Activated CD8-positive, alpha-beta T cell treated with anti-CD3 and anti-CD28 coated beads for 36 hours (primary cell): Measurements from ENCODE around the gene CADPS. TPM values are rescaled to one million over a fixed set of nuclear protein-coding genes. Genes with fewer than 3 reads are reported as not detected.

Experiments
- ATAC-seq: fragments of 200-7000 bp; cut with Tn5 transposase; one replicate; pipeline ENCODE4 v1.10.0; 2021; ENCODE audit warnings: mild to moderate bottlenecking, moderate library complexity
- CTCF ChIA-PET: fragments of 350-600 bp; sonication (Branson Sonifier 250); formaldehyde crosslinking; loops from one replicate; lab custom pipeline; 2021; ENCODE audit warnings: antibody characterized with exemption; lab: Charles Lee
- POLR2A ChIA-PET: fragments of 350-600 bp; sonication (Branson Sonifier 250); formaldehyde crosslinking; loops from one replicate; lab custom pipeline; 2021; ENCODE audit warnings: antibody characterized with exemption; lab: Charles Lee
- DNase-seq: peaks from one replicate; pipeline ENCODE4 v3.0.0-alpha.2; 2020
- H3K27ac Mint-ChIP-seq: one replicate; pipeline ENCODE4 v1.8.0; 2021; ENCODE audit warnings: mild to moderate bottlenecking, mixed read lengths
- H3K27me3 Mint-ChIP-seq: one replicate; pipeline ENCODE4 v1.8.0; 2021; ENCODE audit warnings: mixed read lengths
- H3K36me3 Mint-ChIP-seq: one replicate; pipeline ENCODE4 v1.8.0; 2021; ENCODE audit warnings: low read depth, mixed read lengths
- H3K4me1 Mint-ChIP-seq: one replicate; pipeline ENCODE4 v1.8.0; 2021; ENCODE audit warnings: low read depth, mixed read lengths
- H3K4me3 Mint-ChIP-seq: one replicate; pipeline ENCODE4 v1.8.0; 2021; ENCODE audit warnings: mild to moderate bottlenecking, moderate library complexity, mixed read lengths
- H3K9me3 Mint-ChIP-seq: one replicate; pipeline ENCODE4 v1.8.0; 2021; ENCODE audit warnings: mixed read lengths
- intact Hi-C: fragments of 100-400 bp; cut with micrococcal nuclease; formaldehyde crosslinking; loops from one replicate; pipeline ENCODE4 v1.10.0; 2022
- total RNA-seq, 2 experiments: library from RNA; stranded (reverse); gene quantifications; one replicate each; pipeline ENCODE4 v1.2.3, GENCODE V29; 2021
- TF ChIP-seq, protein P1 (sequence below): fragments of 200-600 bp; IDR thresholded peaks from one replicate; pipeline ENCODE4 v1.8.0; 2022; ENCODE audit warnings: antibody characterized with exemption, mild to moderate bottlenecking

Gene CADPS
- total RNA-seq, 2 experiments from 2014 or later, result not detected

DNA sequence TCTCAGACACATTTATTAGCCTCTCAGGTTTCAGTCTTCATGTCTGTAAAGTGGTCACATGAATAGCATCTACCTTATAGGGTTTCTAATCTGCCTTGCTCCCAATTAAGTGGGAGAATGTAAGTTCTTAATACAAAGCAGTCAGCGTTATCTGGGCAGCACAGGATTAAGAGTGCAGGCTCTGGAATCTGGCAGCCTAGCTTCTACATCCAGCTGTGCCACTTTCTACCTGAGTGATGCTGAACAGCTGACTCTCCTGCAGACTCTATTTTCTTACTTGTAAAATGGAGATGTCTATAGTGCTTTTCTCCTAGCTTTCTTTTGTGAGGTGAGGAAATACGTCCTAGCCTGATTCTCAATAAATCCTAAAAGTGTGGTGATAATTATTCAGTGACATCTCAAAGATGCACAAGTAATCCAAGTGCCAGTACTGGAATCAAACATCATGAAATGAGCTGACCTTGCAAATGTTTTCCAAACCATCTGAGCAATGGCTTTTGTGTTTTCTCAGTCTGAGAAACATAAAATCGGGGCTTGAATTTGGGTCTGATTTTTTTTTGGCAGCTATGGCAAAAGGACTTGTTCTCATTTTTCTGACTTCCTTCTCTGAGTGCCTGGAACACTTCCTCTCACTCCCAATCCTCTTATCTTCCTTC is 269.7 kb downstream of the CADPS start:
- DNase-seq (no peak), ATAC-seq (no peak)
- H3K9me3 Mint-ChIP-seq, result no peaks in the 10 kb centered on the region
- ChIA-PET POLR2A (no interaction called here), CTCF (interaction anchor here (0.9 kb wide), 1 partner anchor 14 kb away, joined by 3 read pairs; no protein-coding TSS in a partner anchor)
- intact Hi-C loops, result no loop called here
- no peaks in the 10 kb centered on the region for H3K36me3 Mint-ChIP-seq
- H3K4me1 Mint-ChIP-seq, result no peaks in the 10 kb centered on the region
- H3K27me3 Mint-ChIP-seq, result no peaks in the 10 kb centered on the region
- no peak overlapping the region for H3K4me3 Mint-ChIP-seq
- no peak overlapping the region for H3K27ac Mint-ChIP-seq
- TF ChIP-seq, protein P1, sequence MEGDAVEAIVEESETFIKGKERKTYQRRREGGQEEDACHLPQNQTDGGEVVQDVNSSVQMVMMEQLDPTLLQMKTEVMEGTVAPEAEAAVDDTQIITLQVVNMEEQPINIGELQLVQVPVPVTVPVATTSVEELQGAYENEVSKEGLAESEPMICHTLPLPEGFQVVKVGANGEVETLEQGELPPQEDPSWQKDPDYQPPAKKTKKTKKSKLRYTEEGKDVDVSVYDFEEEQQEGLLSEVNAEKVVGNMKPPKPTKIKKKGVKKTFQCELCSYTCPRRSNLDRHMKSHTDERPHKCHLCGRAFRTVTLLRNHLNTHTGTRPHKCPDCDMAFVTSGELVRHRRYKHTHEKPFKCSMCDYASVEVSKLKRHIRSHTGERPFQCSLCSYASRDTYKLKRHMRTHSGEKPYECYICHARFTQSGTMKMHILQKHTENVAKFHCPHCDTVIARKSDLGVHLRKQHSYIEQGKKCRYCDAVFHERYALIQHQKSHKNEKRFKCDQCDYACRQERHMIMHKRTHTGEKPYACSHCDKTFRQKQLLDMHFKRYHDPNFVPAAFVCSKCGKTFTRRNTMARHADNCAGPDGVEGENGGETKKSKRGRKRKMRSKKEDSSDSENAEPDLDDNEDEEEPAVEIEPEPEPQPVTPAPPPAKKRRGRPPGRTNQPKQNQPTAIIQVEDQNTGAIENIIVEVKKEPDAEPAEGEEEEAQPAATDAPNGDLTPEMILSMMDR, result no peak

- ChIA-PET CTCF (interaction anchor here (0.9 to 1.0 kb wide), 3 partner anchors 13 to 327 kb away, joined by 3 read pairs; no protein-coding TSS in a partner anchor), POLR2A (no interaction called here)
- Mint-ChIP-seq H3K9me3 (no peaks in the 10 kb centered on the region), H3K4me1 (no peaks in the 10 kb centered on the region), H3K27ac (no peak overlapping the region), H3K36me3 (no peaks in the 10 kb centered on the region), H3K4me3 (no peak overlapping the region), H3K27me3 (no peaks in the 10 kb centered on the region)
- DNase-seq (no peak), ATAC-seq (no peak)
- intact Hi-C loops, result no loop called here
- TF ChIP-seq, protein P1, result no peak
These were observed 270.4 kb downstream of the CADPS start for GRCh38 chr3:62604751-62605351.

- Mint-ChIP-seq H3K9me3 (no peaks in the 10 kb centered on the region), H3K4me3 (no peak overlapping the region), H3K27me3 (no peaks in the 10 kb centered on the region), H3K36me3 (no peaks in the 10 kb centered on the region), H3K27ac (no peak overlapping the region), H3K4me1 (no peaks in the 10 kb centered on the region)
- CTCF ChIA-PET, result interaction anchor here (0.9 to 1.0 kb wide), 2 partner anchors 19 to 326 kb away, joined by 3 read pairs; no protein-coding TSS in a partner anchor
- POLR2A ChIA-PET, result no interaction called here
- intact Hi-C loops, result no loop called here
- DNase-seq, result no peak
- no peak for ATAC-seq
- TF ChIP-seq, protein P1, result no peak
These were observed 270.9 kb downstream of the CADPS start for GRCh38 chr3:62604298-62604697.

DNA sequence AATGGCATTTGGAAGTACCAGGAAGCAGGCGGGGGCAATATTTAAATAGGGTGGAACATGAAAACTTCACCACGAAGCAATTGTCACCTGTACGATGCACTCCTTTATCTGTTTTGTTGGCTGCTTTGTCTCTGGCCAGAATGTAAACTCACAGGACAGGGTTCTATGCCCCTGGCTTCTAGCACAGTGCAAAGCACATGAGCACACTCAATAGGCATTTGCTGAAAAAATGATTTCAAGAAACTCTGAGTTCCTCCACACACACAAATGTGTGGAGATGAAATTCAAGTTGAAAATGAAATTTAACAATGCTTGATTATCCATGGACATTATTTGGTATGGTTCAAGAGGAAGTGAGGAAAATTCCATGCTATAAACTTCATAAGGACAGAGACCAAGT is 272.2 kb downstream of the CADPS start:
- H3K27me3 Mint-ChIP-seq, result no peaks in the 10 kb centered on the region
- ATAC-seq, result no peak
- intact Hi-C loops, result no loop called here
- ChIA-PET CTCF (no interaction called here), POLR2A (no interaction called here)
- no peaks in the 10 kb centered on the region for H3K9me3 Mint-ChIP-seq
- no peaks in the 10 kb centered on the region for H3K4me1 Mint-ChIP-seq
- no peak overlapping the region for H3K27ac Mint-ChIP-seq
- TF ChIP-seq, protein P1, result no peak
- H3K4me3 Mint-ChIP-seq, result no peak overlapping the region
- no peaks in the 10 kb centered on the region for H3K36me3 Mint-ChIP-seq
- no peak for DNase-seq

DNA sequence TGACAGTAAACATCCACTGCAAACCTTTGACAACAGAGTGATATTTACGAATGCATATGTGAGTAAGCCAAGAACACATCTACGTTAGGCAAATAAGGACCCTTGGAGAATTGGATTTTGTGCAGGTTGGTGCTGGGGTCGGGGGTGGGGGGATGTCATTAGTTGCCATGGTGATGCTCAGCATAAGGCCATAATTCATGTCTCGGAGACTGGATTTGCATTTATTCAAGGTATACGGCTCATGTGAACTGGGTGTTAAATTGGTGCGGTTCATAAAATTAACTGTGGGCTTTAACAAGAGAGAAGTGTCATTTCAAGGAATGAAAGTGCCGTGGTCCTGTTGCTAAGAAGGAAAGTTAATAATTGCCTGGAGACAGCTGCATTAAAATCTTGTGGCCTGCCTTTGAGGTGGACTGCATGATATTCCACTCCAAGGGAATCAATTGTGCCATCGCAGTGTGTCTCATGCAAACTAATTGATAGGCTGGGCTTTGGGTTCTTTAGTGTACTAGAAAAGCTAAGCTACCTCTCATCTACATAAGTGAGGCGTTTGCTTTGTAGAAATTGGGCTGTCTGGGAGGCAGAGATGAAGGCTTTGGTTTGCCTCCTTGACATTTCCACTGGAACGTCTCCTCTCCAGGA is 273.0 kb downstream of the CADPS start:
- Mint-ChIP-seq H3K9me3 (no peaks in the 10 kb centered on the region), H3K4me1 (no peaks in the 10 kb centered on the region), H3K36me3 (no peaks in the 10 kb centered on the region), H3K27ac (no peak overlapping the region), H3K4me3 (no peak overlapping the region), H3K27me3 (no peaks in the 10 kb centered on the region)
- TF ChIP-seq, protein P1, result no peak
- DNase-seq (no peak), ATAC-seq (no peak)
- ChIA-PET POLR2A (no interaction called here), CTCF (no interaction called here)
- intact Hi-C loops, result no loop called here
